Heart right ventricle (tissue), 16 donors: ENCODE data around the gene ZNRF1. TPM values are rescaled to one million over a fixed set of nuclear protein-coding genes. Genes with fewer than 3 reads are reported as not detected.
"Not testable (repeated sequence)": the region's sequence is repeated elsewhere in the genome, so short reads cannot be mapped to it uniquely, and the experiment has no call there.

ENCODE experiments used
- ATAC-seq, 8 donors: fragments of 200-7000 bp; cut with Tn5 transposase; one replicate each; pipeline ENCODE4 v1.9.1; 2020; ENCODE audit warnings: mild to moderate bottlenecking in 8 of 8, moderate library complexity in 8 of 8, moderate number of reproducible peaks in 1 of 8
- DNase-seq, 2 donors: peaks; one replicate each; pipeline ENCODE4 v3.0.0-alpha.2; 2020
- H3K27ac ChIP-seq, 10 donors: fragments of 200-600 bp; sonication (generic) in 2 of 10; one replicate each; pipeline versions ENCODE4 v1.5.0 to v1.8.0; 2020 to 2022; ENCODE audit warnings: mild to moderate bottlenecking in 3 of 10
- H3K27me3 ChIP-seq, 7 donors: fragments of 200-600 bp; one replicate each; pipeline ENCODE4 v1.8.0; 2021 to 2022; ENCODE audit warnings: mild to moderate bottlenecking in 2 of 7
- H3K36me3 ChIP-seq, 9 donors: fragments of 200-600 bp; sonication (generic) in 1 of 9; one replicate each; pipeline versions ENCODE4 v1.5.0 to v1.8.0; 2020 to 2022; ENCODE audit warnings: mild to moderate bottlenecking in 2 of 9
- H3K4me1 ChIP-seq, 9 donors: fragments of 200-600 bp; sonication (generic) in 1 of 9; one replicate each; pipeline versions ENCODE4 v1.5.0 to v1.8.0; 2020 to 2022; ENCODE audit warnings: mild to moderate bottlenecking in 4 of 9
- H3K4me3 ChIP-seq, 10 donors: fragments of 200-600 bp; sonication (generic) in 2 of 10; one replicate each; pipeline versions ENCODE4 v1.5.0 to v1.8.0; 2020 to 2022; ENCODE audit warnings: mild to moderate bottlenecking in 7 of 10, moderate library complexity in 2 of 10
- H3K9me3 ChIP-seq, 11 donors: fragments of 200-600 bp in 10 of 11; sonication (generic) in 2 of 11; one replicate each; pipeline versions ENCODE4 v1.5.0 to v1.8.0; 2013 to 2022; ENCODE audit warnings: mild to moderate bottlenecking in 2 of 11, control low read depth in 1 of 11, moderate library complexity in 1 of 11
- CTCF ChIP-seq, 9 donors: fragments of 200-600 bp; sonication (generic) in 2 of 9; IDR thresholded peaks; one replicate each; pipeline versions ENCODE4 v1.5.0 to v1.8.0; 2021 to 2022; ENCODE audit warnings: antibody characterized with exemption in 9 of 9, mild to moderate bottlenecking in 5 of 9, moderate library complexity in 1 of 9
- WGBS, 2 donors: extraction: QIAGEN DNeasy Blood & Tissue Kit; methylation state at CpG; one replicate each; pipeline ENCODE4 v1.1.7; 2013; ENCODE audit warnings: inconsistent platforms in 1 of 2; 5-methylcytosine and 5-hydroxymethylcytosine counted together
- intact Hi-C, 10 donors: fragments of 100-400 bp; cut with DNase I; formaldehyde crosslinking; loops; one replicate each; pipeline versions ENCODE4 v1.11.1 to v1.14.2; 2022
- polyA plus RNA-seq, 2 donors: library from polyadenylated mRNA; stranded (reverse); fragments of 200-250 nt; gene quantifications; one replicate each; pipeline ENCODE4 v1.2.3, GENCODE V29; 2013
- total RNA-seq, 10 donors: library from RNA; stranded (reverse); fragmentation: NEBNext Ultra II Directional in 3 of 10; extraction: Animal tissue kit (Norgen Biotek cat#: 25700) in 3 of 10; gene quantifications; one replicate each; pipeline versions ENCODE4 v1.2.1 to v1.2.4, GENCODE V29; 2021 to 2023
- donor health status: Arrhythmogenic right ventricular cardiomyopathy.
- donor health status: ischemic (EF 13 %, LVEDD 7.1; RV severe dilation, severe dysfunction).
- donor health status: healthy with polysubstance abuse.
- donor health status: DM: no; HTN: yes; CAD: no.
- donor health status: DM: no; HTN: no; CAD: no.
- donor health status: ischemic (EF 25% LVEDD 6.9; RV normal size, moderate dysfunction).
- donor health status: ischemic (EF 25% LVEDD 5.7; RV mildly dilated, moderate dysfunction).
- donor health status: healthy.
- donor health status: DM: yes; HTN: yes; CAD: no.
- donor health status: Ischemic cardiomyopathy.
- donor health status: ischemic (EF 35%, LVEDD 5.7; RV mildly dilated, moderate dysfunction).
- donor health status: nonischemic (EF 11% LVEDD 7.7; RV severe dilation, severe dysfunction).
- donor health status: DM: yes; HTN: yes; CAD: no.
- donor health status: PGD.
- donor health status: ischemic (EF 29% LVEDD 5.4; RV normal size, mild dysfunction).
- donor health status: nonischemic (EF 23%, LVEDD 6.1; RV moderate dilation, normal function).

Gene ZNRF1
- total and polyA plus RNA-seq, 12 donors = 13.1 to 30.8 (median 20.8) TPM

GRCh38 chr16:75024182-75024581 is 25.4 kb downstream of the ZNRF1 start:
- peak overlapping the region in 1 of 10 donors; percentile 76 for H3K27ac ChIP-seq
- no peak for TF ChIP-seq CTCF (IDR thresholded peaks at IDR 0.05)

GRCh38 chr16:75024594-75024993 is 25.8 kb downstream of the ZNRF1 start:
- no peak for ATAC-seq
- no peaks in the 10 kb centered on the region for H3K27me3 ChIP-seq
- intact Hi-C loops = no loop called here
- H3K36me3 ChIP-seq = peaks cover 0 to 14% (median 0%) of the 10 kb centered on the region in 9 donors
- H3K27ac ChIP-seq = peak overlapping the region in 1 of 10 donors; percentile 76
- WGBS, 2 donors = 72 to 73% methylated on average over 4 of the region's 4 CpGs
- no peak for DNase-seq
- H3K4me3 ChIP-seq = no peak overlapping the region
- H3K9me3 ChIP-seq = peaks cover 0 to 20% (median 8%) of the 10 kb centered on the region in 11 donors
- no peak for TF ChIP-seq CTCF (IDR thresholded peaks at IDR 0.05)
- H3K4me1 ChIP-seq = peaks cover 8 to 49% (median 36%) of the 10 kb centered on the region in 9 donors

More at GRCh38 chr16:75024182-75024581, 25.4 kb downstream of the ZNRF1 start:
- WGBS, 2 donors = 64 to 66% methylated on average over 3 of the region's 3 CpGs
- peaks cover 0 to 20% (median 8%) of the 10 kb centered on the region in 11 donors for H3K9me3 ChIP-seq
- peaks cover 0 to 14% (median 0%) of the 10 kb centered on the region in 9 donors for H3K36me3 ChIP-seq
- intact Hi-C loops = no loop called here
- ATAC-seq = no peak
- no peak overlapping the region for H3K4me3 ChIP-seq
- no peak for DNase-seq
- no peaks in the 10 kb centered on the region for H3K27me3 ChIP-seq
- peaks cover 8 to 51% (median 36%) of the 10 kb centered on the region in 9 donors for H3K4me1 ChIP-seq

- peak in 2 of 8 donors; percentile 10 to 56 for ATAC-seq
- intact Hi-C loops = no loop called here
- Histone ChIP-seq H3K27me3 (no peaks in the 10 kb centered on the region), H3K4me1 (peaks cover 8 to 49% (median 36%) of the 10 kb centered on the region in 9 donors), H3K4me3 (no peak overlapping the region), H3K27ac (peak overlapping the region in 9 of 10 donors; percentile 27 to 76 (median 62)), H3K9me3 (peaks cover 0 to 19% (median 8%) of the 10 kb centered on the region in 11 donors), H3K36me3 (peaks cover 0 to 7% (median 0%) of the 10 kb centered on the region in 9 donors)
- TF ChIP-seq CTCF (IDR thresholded peaks at IDR 0.05) = no peak
- DNase-seq = no peak
- 36 to 50% methylated on average over 3 of the region's 3 CpGs for WGBS, 2 donors
These were observed 26.9 kb downstream of the ZNRF1 start for GRCh38 chr16:75025761-75026160.

GRCh38 chr16:75026239-75026891 is 27.5 kb downstream of the ZNRF1 start:
- H3K27ac ChIP-seq = peak overlapping the region in 9 of 10 donors; percentile 27 to 76 (median 62)

More at GRCh38 chr16:75026239-75026891, 27.5 kb downstream of the ZNRF1 start:
- WGBS, 2 donors = 59 to 65% methylated on average over 10 of the region's 10 CpGs
- Histone ChIP-seq H3K9me3 (peaks cover 0 to 15% (median 4%) of the 10 kb centered on the region in 11 donors), H3K4me1 (peaks cover 8 to 49% (median 36%) of the 10 kb centered on the region in 9 donors)
- H3K4me3 ChIP-seq, intact Hi-C loops, H3K36me3 ChIP-seq, H3K27me3 ChIP-seq: not testable (repeated sequence)
- DNase-seq (peak in 1 of 2 donors; percentile 48), ATAC-seq (peak; percentile 66 to 96 (median 86))
